ENCODE results near the gene HACD2. TPM values are rescaled to one million over a fixed set of nuclear protein-coding genes. Genes with fewer than 3 reads are reported as not detected.

HACD2 gene
- polyA plus RNA-seq, 1 experiment, result 29.8 TPM

DNA sequence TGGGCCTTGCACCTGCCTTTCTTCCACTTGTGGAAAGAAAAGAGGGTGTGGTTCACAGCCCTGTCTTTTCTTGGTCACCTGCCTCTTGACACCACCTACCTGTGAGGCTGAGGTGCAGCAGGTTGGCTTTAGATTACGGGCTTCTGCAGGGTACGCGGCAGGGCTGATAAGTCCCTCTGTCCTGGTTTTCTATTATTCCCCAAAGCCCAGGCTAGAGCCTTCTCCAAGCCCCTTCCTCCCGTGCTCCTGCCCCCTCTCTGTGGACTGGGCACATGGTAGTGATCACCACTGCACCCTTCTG, 44.8 kb upstream of the HACD2 start:
- POLR2A ChIA-PET, result no interaction called here
- Histone ChIP-seq H3K36me3 (ENCODE audit: control insufficient read depth, insufficient read depth, low read length) (peaks cover 51% of the 10 kb centered on the region), H3K27me3 (ENCODE audit: control insufficient read depth, insufficient read depth, low read length) (no peaks in the 10 kb centered on the region), H3K4me3 (ENCODE audit: low read depth, low read length) (no peak overlapping the region)
- CTCF ChIA-PET, result no interaction called here
- TF ChIP-seq, protein P1, sequence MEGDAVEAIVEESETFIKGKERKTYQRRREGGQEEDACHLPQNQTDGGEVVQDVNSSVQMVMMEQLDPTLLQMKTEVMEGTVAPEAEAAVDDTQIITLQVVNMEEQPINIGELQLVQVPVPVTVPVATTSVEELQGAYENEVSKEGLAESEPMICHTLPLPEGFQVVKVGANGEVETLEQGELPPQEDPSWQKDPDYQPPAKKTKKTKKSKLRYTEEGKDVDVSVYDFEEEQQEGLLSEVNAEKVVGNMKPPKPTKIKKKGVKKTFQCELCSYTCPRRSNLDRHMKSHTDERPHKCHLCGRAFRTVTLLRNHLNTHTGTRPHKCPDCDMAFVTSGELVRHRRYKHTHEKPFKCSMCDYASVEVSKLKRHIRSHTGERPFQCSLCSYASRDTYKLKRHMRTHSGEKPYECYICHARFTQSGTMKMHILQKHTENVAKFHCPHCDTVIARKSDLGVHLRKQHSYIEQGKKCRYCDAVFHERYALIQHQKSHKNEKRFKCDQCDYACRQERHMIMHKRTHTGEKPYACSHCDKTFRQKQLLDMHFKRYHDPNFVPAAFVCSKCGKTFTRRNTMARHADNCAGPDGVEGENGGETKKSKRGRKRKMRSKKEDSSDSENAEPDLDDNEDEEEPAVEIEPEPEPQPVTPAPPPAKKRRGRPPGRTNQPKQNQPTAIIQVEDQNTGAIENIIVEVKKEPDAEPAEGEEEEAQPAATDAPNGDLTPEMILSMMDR (IDR thresholded peaks at IDR 0.05; ENCODE audit: insufficient read depth, low read depth, low read length), result no peak
- DNase-seq (ENCODE audit: low read depth), result no peak

DNA sequence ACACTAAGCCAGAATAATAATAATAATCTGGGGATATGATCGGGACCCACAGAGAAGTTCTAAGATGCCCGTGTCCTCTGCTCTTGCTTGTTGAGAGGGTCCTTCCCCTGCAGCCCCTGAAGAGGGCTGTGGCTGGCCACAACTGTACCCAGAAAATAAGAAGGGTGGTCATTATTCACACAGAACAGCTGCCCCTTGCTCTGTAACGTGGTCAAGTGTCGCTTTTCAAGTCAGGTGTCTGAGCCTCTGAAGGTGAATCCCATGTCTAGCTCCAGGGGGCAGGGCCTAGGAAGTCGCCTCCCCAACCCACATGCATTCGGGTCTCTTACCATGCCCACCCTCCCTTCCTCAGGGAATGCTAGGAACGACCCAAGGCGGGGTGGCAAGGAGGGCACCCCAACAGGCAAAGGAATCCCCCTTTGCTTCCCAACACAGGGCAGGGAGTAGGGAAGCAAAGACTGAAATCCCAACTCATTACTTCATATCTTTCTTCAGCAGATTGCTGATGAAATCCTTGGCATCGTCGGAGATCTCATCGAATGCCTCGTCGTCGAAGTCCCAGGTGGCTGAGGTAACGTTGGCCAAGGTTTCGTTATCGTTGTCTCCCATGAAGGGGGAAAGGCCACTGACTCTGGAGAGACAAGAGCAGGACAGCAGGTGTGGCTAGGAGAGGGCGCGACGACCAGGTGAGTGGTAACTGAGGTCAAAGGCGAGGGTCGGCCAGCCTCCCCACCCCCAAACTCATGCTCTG, 44.3 kb upstream of the HACD2 start:
- H3K4me3 ChIP-seq (ENCODE audit: low read depth, low read length), result no peak overlapping the region
- H3K36me3 ChIP-seq (ENCODE audit: control insufficient read depth, insufficient read depth, low read length), result peaks cover 49% of the 10 kb centered on the region
- TF ChIP-seq, protein P1 (IDR thresholded peaks at IDR 0.05; ENCODE audit: insufficient read depth, low read depth, low read length), result no peak
- ChIA-PET CTCF (interaction anchor here (1.7 kb wide), 1 partner anchor 12 kb away, joined by 5 read pairs; no protein-coding TSS in a partner anchor), POLR2A (no interaction called here)
- no peak for DNase-seq (ENCODE audit: low read depth)
- no peaks in the 10 kb centered on the region for H3K27me3 ChIP-seq (ENCODE audit: control insufficient read depth, insufficient read depth, low read length)

DNA sequence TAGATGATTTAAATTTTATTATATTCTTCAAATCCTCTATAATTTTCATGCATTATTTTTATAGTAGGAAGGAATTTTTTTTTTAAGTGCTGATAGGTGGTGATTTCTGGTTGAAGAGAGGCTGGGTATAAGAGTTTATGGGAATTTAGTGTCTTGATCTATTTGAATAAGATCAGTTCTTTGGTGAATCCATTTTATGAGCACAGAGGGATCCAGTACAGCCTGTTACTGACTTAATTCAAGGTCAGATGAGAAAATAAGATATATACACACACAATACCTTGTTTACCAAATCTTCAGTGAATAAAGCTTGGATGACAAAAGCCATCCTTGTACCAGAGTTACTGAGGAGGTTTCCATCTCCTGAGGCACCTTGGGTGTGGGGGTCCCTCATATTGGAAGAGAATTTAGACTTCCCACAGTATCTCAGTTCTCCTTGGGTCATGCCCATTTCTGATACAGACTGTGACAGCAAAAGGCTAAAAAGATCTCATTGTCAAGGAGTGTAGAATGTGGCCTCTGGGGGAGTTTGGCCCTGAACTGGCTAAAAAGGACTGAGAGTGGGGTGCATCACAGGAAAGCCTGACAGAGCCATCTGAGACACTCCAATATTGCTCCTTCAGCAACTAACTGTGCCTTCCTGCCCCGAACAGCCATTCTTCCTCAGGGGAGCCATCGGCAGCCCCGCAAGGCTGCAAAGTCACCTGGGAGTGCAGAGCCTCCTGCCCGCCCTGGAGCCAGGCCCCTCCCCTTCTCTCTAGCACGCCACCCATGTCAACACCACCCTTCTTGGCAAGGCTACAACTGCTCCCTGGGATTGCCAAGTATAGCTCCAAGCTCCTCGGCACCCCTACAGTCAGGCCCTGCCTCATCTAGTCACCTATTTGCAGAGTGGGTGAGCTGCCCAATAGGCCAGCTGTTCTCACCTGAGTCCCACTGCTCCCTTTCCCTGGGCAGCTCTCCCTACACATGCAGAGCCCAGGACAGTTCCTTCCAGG, 43.1 kb upstream of the HACD2 start:
- H3K36me3 ChIP-seq (ENCODE audit: control insufficient read depth, insufficient read depth, low read length), result peaks cover 48% of the 10 kb centered on the region
- ChIA-PET CTCF (interaction anchor here (1.7 kb wide), 1 partner anchor 13 kb away, joined by 5 read pairs; no protein-coding TSS in a partner anchor), POLR2A (no interaction called here)

DNA sequence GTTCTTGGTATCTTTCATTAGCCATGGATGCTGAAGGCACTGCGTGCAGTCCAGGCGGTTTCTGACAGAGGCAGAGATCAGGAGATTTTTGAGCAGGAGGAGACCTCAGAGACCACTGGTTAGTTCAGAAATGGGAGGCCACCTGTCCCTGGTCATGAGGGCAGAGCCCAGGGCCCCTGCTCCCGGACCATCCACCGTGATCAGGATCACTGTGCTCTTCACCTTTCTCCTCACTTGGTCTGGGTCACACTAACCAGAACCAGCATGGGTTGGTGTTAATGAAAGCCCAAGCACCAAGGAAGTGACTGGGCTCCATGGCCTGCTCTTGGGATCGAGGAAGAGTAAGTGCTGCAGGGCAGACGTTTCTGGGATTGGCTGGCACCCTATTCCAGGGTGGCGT, 42.0 kb upstream of the HACD2 start:
- ChIA-PET POLR2A (no interaction called here), CTCF (interaction anchor here (0.8 to 1.7 kb wide), 2 partner anchors 15 to 25 kb away, joined by 3 to 5 read pairs; no protein-coding TSS in a partner anchor)
- Histone ChIP-seq H3K4me3 (ENCODE audit: low read depth, low read length) (no peak overlapping the region), H3K36me3 (ENCODE audit: control insufficient read depth, insufficient read depth, low read length) (peaks cover 51% of the 10 kb centered on the region), H3K27me3 (ENCODE audit: control insufficient read depth, insufficient read depth, low read length) (no peaks in the 10 kb centered on the region)
- no peak for DNase-seq (ENCODE audit: low read depth)
- TF ChIP-seq, protein P1 (IDR thresholded peaks at IDR 0.05; ENCODE audit: insufficient read depth, low read depth, low read length), result no peak

More for the DNA sequence above, 43.1 kb upstream of the HACD2 start:
- H3K27me3 ChIP-seq (ENCODE audit: control insufficient read depth, insufficient read depth, low read length), result no peaks in the 10 kb centered on the region
- no peak for DNase-seq (ENCODE audit: low read depth)
- TF ChIP-seq, protein P1 (IDR thresholded peaks at IDR 0.05; ENCODE audit: insufficient read depth, low read depth, low read length), result no peak
- H3K4me3 ChIP-seq (ENCODE audit: low read depth, low read length), result no peak overlapping the region

DNA sequence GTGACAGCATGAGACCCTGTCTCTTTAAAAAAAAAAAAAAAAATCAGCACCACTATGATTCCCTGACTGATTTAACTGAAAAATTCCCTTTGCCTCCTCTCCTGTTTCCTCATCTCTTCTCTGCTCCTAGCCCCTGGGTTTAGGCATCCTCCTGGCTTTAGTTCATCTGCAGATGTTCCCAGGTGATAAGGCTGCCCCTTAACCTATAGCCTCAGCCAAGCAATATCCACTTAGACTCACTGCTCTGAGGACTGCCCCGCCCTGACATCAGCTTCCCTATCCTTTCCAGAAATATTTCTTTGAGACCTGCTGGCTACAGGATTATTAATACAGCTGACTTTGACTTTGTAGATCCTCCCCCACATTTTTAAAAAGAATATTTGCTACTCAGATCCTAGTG, 39.4 kb upstream of the HACD2 start:
- Histone ChIP-seq H3K4me3 (ENCODE audit: low read depth, low read length) (no peak overlapping the region), H3K36me3 (ENCODE audit: control insufficient read depth, insufficient read depth, low read length) (peaks cover 51% of the 10 kb centered on the region), H3K27me3 (ENCODE audit: control insufficient read depth, insufficient read depth, low read length) (no peaks in the 10 kb centered on the region)
- ChIA-PET CTCF (interaction anchor here (0.6 kb wide), 1 partner anchor 9 kb away, joined by 3 read pairs; no protein-coding TSS in a partner anchor), POLR2A (no interaction called here)
- DNase-seq (ENCODE audit: low read depth), result no peak
- TF ChIP-seq, protein P1 (IDR thresholded peaks at IDR 0.05; ENCODE audit: insufficient read depth, low read depth, low read length), result no peak

Data from BJ (cell line).